HG02571 (cell line): ENCODE results near the gene HIBCH.

Experiments
- ATAC-seq: cut with Tn5 transposase; IDR thresholded peaks from one replicate; pipeline ENCODE4 v1.9.1; 2021; ENCODE audit warnings: mild to moderate bottlenecking, moderate library complexity; ENCODE audit not compliant: unreplicated experiment

HIBCH gene, protein sequence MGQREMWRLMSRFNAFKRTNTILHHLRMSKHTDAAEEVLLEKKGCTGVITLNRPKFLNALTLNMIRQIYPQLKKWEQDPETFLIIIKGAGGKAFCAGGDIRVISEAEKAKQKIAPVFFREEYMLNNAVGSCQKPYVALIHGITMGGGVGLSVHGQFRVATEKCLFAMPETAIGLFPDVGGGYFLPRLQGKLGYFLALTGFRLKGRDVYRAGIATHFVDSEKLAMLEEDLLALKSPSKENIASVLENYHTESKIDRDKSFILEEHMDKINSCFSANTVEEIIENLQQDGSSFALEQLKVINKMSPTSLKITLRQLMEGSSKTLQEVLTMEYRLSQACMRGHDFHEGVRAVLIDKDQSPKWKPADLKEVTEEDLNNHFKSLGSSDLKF

DNA sequence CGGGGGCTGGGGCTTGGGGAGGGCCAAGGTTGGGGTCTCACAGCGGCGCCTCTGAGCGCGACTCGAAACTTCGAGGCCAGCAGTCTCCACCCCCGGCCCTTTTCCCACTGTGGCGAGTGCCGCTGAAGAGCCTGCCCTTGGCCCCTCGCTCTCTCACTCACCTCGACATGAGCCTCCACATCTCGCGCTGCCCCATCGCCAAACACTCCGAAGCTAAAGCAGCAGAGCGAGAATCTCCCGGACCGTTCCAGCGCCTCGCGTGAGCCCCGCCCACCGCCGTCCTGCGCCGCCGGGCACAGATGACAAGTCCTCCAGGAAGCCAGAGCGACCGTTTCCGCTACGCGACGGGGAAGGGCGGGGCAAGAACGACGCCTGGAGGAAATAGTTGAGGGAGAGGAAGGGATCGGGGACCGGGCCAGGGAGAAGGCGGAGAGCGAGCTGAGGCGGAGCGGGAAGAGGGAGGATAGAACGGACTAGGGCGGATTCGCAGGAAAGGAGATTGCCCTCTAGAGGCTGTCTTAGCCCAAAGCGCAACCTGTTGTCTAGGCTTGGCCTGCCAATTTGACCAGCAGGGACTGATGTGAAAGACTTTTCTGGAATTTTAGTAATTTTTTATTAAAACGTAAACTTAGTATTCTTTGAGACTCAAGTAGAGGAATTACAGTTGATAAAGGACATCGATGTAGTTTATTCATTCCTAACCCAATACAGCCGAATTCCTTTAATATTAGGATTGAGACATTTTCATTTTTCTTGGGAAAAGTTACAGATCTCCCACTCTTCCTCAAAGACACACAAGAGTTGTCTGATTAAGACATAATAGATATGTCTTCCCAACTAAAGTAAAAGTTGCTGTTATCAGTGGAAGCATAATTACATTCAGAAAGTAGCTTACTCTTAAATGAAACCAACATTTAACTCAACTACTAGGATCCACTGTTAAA, at the start of gene HIBCH:
HIBCH (minus strand) TSS at position 272 of the 944 bp plus-strand sequence; CDS start at position 196, 76 bp downstream.
- ATAC-seq, result peak; percentile 94

DNA sequence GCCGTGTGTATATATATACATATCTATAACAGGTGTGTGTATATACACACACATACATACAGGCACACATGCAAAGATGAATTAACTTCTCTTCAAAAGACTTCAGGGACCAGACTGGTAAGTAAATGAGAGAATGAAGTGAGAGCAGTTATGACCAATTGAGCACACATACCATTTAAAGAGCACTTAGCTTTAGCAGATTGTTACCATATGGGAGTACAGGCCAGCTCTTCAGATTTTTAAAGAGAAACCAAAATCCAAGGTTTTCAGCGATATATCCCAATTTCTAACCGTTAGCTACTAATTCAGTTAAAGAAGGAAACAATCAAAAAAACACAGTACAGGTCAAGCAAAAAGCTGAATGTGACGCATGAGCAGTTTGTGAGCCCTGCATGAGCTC, 47.5 kb upstream of the HIBCH start:
- ATAC-seq, result no peak

GRCh38 chr2:190366248-190366753, 46.7 kb upstream of the HIBCH start:
- ATAC-seq, result no peak

GRCh38 chr2:190365499-190366204, 46.0 kb upstream of the HIBCH start:
- ATAC-seq, result no peak

- ATAC-seq, result no peak
These were observed 43.3 kb upstream of the HIBCH start for GRCh38 chr2:190362894-190363293.

- ATAC-seq, result no peak
These were observed 41.9 kb upstream of the HIBCH start for GRCh38 chr2:190361572-190361971.

DNA sequence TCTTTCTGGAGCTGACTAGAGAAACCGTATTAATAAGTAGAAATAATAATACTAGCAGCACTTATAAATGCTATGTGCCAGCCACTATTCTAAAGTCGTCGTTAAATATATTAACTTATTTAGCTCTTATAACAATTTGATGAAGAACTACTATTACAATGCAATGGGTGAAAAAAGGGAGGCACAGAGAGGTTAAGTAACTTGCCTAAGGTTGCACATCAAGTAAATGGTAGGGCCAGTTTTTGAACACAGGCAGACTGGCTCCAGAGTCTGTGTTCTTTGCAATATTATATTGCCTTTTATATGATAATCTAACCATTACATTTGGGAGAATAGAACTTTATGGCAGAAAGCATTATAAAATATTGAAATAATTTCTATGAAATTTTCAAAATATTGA, 41.3 kb upstream of the HIBCH start:
- no peak for ATAC-seq

- ATAC-seq, result no peak
These were observed 40.9 kb upstream of the HIBCH start for GRCh38 chr2:190360561-190360960.

DNA sequence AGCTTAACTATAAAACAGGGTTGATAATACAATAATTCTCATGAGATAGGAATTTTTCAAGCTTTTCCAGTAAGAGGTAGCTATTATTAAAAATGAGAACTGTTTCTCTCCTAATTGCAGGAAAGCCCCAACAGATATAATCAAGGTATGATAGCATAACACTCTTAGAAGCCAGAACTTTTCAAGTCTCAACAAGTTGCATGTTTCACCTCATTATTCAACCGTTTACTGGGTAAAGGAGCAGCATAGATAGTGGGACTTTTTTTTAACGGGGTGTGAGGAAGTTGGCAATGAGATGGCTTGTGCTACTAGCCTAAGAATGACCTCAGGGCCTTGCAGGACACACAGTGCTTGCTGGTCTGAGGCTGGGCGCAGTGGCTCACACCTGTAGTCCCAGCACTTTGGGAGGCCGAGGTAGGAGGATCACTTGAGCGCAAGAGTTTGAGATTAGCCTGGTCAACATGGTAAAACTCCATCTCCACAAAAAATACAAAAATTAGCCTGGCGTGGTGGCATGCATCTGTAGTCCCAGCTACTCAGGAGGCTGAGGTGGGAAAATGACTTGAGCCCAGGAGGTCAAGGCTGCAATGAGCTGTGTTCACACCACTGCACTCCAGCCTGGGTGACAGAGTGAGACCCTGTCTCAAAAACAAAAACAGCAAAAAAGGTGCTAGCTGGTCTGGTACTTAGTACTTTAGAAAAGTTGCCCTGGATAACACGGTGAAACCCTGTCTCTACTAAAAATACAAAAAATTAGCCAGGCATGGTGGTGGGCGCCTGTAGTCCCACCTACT, 39.2 kb upstream of the HIBCH start:
- peak; percentile 40 for ATAC-seq

DNA sequence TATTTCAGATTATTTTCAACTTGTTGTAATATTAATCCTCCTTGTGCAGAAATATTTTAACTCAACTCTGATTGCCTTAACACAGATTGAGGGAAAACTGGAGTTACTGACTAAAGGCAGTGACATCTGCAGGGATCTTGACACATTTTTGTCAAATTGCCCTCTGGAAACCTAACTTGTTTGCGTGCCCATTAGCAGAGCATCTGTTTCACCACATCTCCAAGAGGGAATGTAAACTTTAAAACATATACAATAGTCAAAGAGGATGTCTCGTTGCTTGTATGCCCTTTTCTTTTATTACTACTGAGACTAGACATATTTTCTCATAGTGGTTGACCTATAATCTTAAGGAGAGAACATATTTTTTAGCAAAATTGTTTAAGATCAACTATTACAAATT, 38.0 kb upstream of the HIBCH start:
- no peak for ATAC-seq

- no peak for ATAC-seq
These were observed 36.5 kb upstream of the HIBCH start for GRCh38 chr2:190355968-190356644.

- no peak for ATAC-seq
These were observed 34.5 kb upstream of the HIBCH start for GRCh38 chr2:190354003-190354690.

DNA sequence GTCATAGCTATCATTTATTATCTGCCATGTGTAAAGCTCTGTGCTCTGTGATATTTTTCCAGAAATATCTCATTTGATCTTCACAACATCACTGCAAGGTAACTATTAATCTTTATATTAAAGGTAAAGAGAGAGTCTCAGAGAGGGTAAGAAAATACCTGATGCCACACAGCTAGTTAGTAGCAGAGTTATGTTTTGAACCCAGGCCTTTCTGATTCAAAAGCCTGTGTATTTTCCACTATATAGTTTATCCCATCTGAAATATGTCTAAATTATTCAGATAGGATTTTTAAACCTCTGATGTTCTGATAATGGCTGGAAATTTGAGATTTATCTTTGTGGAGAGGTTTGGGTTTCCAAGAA, 33.9 kb upstream of the HIBCH start:
- no peak for ATAC-seq

DNA sequence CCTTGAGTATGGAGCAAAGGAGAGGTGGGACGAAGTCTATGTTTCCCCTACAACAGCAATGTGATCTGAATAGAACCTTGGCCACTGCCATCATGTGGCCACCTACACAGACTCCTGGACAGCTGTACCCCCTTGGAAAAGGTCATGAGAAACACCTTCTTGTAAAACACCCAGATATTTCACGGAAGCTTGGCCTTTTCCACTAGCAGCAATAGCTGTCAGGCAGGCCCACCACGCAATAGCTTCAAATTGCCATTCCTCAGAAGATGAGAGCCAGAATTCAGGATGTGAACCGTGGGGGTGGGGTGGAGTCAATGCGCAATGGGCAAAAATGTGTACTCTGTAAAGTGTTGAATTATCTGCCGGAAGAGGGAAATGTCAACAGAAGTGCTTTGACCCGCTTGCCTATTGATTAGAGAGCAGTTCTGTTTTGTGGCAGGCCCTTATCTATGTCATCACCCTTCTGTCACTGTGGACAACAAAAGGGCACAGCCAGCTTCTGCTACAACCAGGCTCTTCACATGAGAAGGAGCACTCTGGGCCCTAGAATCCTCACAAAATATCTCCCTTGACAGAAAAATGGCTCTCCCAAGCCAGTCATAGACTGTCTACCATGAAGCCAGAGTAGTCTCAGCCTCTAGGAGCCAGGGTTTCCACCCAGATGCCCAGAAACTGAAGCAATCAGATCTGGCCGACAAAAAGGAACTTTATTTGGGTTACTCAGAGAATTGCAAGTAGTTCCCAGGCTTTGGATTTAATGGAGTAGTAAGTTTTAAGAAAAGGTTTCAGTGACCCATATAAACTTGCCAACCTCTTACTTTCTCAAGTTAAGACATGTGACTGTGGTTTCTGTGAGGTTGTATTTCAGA, 33.3 kb upstream of the HIBCH start:
- no peak for ATAC-seq

DNA sequence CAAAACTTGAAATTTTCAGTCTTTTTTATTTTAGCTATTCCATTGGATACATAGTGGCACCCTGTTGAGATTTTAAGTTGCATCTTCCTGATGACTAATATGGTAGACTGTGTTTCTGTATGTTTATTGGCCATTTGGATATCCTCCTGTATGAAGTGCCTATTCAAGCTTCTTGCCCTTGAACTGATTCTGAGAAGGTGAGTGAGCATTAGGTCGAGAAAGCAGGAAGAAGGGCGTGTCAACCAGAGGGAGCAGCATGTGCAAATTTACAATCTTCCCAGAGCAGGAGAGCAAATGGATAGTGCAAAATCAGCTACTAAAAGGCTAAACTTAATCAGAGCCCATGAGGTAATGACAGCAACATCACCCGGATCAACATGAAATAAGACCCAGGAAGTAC, 32.3 kb upstream of the HIBCH start:
- no peak for ATAC-seq

DNA sequence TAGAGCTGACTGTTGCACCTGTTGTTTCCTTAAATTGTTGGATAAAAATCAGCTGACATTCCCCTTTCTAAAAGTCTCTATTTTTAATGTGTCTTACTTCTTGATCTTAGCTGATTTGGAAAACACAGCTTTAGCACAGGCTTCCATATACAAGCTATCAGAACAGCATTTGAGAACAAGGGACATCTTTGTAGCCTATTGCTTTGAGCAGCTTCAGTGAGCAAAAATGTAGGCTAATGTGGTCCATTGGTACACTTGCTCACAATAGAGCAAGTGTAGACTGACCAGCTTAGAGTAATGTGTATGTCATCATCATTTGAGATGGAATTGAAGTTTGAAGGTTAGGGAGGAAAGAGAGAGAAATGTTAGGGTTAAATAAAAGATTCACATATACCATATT, 30.7 kb upstream of the HIBCH start:
- ATAC-seq, result no peak

- ATAC-seq, result peak; percentile 72
These were observed 24.7 kb upstream of the HIBCH start for GRCh38 chr2:190344276-190344827.
